Progenitor cell of endocrine pancreas (in vitro differentiated cells): ENCODE data around the gene DHX16. TPM values are rescaled to one million over a fixed set of nuclear protein-coding genes. Genes with fewer than 3 reads are reported as not detected.

ENCODE experiments used
- DNase-seq: peaks from one replicate; pipeline ENCODE4 v3.0.0; 2021; ENCODE audit warnings: low spot score; ENCODE audit not compliant: unreplicated experiment
- H3K27ac Mint-ChIP-seq: 2 replicates; pipeline ENCODE4 v1.8.0; 2021; ENCODE audit warnings: mild to moderate bottlenecking, moderate library complexity, mixed read lengths
- H3K27me3 Mint-ChIP-seq: 2 replicates; pipeline ENCODE4 v1.8.0; 2021; ENCODE audit warnings: mixed read lengths
- H3K36me3 Mint-ChIP-seq: 2 replicates; pipeline ENCODE4 v1.8.0; 2022; ENCODE audit warnings: mixed read lengths; ENCODE audit not compliant: insufficient read depth
- H3K4me1 Mint-ChIP-seq: 2 replicates; pipeline ENCODE4 v1.8.0; 2021; ENCODE audit warnings: low read depth, mixed read lengths
- H3K4me3 Mint-ChIP-seq: 2 replicates; pipeline ENCODE4 v1.8.0; 2021; ENCODE audit warnings: low read depth, mild to moderate bottlenecking, moderate library complexity, mixed read lengths
- H3K9me3 Mint-ChIP-seq: 2 replicates; pipeline ENCODE4 v1.8.0; 2021; ENCODE audit warnings: low read depth, mixed read lengths
- total RNA-seq: library from RNA; stranded (reverse); gene quantifications from 2 replicates; pipeline ENCODE4 v1.2.1, GENCODE V29; 2021
- TF ChIP-seq, protein P1 (sequence below): fragments of 200-600 bp; sonication (generic); IDR thresholded peaks from one replicate; pipeline ENCODE4 v1.5.0; 2021; ENCODE audit warnings: antibody characterized with exemption, mild to moderate bottlenecking; ENCODE audit not compliant: unreplicated experiment

DHX16 gene
- total RNA-seq, 1 donor from 2014 or later: 31.0 TPM

DNA sequence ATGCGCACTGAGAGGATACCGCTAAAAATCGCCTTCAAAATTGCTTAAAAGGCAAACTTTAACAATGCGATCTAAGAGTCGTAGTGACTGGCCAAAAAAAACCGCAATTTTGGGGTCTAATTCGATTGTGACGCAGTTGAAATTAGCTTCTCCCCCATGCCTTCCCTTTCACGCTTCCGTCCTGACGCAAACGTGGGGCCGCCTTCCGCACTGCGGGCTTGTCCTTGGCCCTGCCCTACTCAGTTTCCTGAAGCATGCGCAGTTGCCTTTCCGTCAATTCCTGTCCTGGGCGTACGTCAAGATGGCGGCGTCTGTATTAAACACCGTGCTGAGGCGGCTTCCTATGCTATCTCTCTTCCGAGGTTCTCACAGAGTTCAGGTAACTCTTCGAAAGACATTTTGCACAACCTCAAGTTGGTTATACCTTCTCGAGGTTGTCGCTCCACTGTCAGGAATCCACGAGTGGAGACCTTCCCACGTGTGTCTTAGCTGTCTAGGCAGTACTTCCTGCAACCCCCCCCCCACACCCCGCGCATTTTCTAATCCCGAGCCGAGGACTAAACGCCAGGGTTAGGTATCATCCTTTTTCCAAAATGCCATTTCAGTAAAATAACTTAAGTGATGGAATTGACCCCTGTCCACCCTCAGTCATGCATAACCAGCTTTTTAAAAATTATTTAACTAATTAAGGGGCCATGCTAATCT, 55.1 kb downstream of the DHX16 start, which contains the start of gene MRPS18B:
TSS of gene MRPS18B (plus strand) at position 276 of the 705 bp plus-strand sequence. CDS start at position 302, 26 bp downstream.
- Mint-ChIP-seq H3K27me3 (no peaks in the 10 kb centered on the region), H3K27ac (peak within 1 kb of the TSS; percentile 100), H3K36me3 (peaks cover 25% of the 10 kb centered on the region), H3K9me3 (no peaks in the 10 kb centered on the region), H3K4me1 (peaks cover 23% of the 10 kb centered on the region), H3K4me3 (peak within 1 kb of the TSS; percentile 100)
- peak; percentile 84 for DNase-seq
- TF ChIP-seq, protein P1, sequence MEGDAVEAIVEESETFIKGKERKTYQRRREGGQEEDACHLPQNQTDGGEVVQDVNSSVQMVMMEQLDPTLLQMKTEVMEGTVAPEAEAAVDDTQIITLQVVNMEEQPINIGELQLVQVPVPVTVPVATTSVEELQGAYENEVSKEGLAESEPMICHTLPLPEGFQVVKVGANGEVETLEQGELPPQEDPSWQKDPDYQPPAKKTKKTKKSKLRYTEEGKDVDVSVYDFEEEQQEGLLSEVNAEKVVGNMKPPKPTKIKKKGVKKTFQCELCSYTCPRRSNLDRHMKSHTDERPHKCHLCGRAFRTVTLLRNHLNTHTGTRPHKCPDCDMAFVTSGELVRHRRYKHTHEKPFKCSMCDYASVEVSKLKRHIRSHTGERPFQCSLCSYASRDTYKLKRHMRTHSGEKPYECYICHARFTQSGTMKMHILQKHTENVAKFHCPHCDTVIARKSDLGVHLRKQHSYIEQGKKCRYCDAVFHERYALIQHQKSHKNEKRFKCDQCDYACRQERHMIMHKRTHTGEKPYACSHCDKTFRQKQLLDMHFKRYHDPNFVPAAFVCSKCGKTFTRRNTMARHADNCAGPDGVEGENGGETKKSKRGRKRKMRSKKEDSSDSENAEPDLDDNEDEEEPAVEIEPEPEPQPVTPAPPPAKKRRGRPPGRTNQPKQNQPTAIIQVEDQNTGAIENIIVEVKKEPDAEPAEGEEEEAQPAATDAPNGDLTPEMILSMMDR: no peak

DNA sequence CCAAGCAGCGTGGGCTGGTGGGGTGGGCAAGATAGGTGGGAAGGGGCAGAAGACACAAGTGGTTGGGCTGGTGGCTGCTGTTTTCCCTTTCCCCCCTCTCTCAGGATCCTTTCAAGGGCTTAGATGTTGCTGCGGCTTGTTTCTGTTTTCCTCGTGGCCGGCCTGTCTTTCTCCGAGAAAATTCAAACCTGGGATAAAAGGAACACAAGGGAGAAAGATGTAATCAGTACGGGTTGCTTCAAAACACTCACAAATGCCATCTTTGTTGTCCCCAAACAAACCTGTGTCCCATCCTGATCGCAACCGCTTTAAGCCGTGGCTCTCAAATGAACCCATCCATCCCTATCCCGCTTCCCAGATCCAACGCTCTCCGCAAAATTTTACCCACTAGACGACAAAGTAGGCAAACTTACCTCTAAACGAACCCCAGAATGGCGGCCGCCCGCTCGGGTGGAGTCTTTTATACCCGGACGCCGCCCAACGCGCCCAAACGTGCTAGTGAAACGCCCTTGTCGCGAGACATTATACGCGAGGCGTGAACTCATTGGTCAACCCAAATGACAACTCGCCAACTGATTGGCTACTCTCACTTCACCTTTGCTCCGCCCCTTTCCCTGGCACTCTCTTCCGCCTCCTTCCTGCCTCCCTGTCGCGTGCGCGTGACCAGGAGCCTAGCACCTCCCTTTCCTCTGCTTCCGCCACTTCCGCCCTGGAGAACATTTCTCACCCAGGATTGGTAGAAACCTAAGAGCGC, 55.8 kb downstream of the DHX16 start, which contains the start of gene PPP1R10:
TSS of gene PPP1R10 (minus strand) at position 433 of the 754 bp plus-strand sequence. CDS start 7,299 bp downstream, outside the sequence.
- TF ChIP-seq, protein P1: no peak
- Mint-ChIP-seq H3K27me3 (no peaks in the 10 kb centered on the region), H3K9me3 (no peaks in the 10 kb centered on the region), H3K4me3 (peak within 1 kb of the TSS; percentile 100), H3K36me3 (peaks cover 25% of the 10 kb centered on the region), H3K27ac (peak within 1 kb of the TSS; percentile 100), H3K4me1 (peaks cover 26% of the 10 kb centered on the region)
- DNase-seq: peak; percentile 96

DNA sequence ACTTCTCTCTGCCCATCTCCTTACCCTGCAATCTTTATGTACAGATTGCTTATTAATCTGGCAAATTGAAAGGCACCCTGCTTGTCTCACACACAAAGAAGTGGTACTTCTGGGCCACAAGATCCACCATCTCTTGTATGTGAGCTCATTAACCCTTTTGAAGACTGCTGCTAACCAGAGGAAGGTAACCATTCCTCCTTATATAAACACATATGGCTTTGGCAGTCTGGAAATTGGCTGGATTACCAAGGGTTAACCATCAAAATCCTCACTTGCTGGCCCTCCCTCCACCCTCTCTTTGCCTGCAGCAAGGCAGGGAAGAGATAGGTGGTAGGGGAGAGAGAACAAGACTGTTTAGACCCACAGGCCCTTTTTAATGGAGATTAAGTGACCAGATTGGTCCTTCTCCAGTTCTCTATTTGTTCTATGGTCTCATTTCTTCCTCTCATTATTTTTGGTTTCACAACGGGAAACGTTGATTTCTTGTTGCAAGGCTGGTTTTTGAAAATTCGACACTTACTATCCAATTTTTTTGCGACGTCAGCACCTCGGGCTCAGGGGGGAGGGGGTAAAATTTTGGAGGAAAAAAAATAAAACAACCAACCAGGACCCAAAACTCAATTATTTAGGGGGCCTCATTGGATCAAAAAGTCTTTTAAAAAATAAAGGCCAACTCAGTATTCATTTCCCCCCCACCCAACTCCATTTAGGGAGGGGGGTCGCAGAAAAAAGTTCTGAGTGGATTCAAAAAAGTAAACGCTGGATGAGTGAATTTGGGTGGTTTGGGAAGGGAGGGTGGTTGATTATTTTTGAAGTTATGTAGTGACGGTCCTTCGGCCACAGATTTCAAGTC, 56.6 kb downstream of the DHX16 start:
- peaks cover 25% of the 10 kb centered on the region for H3K36me3 Mint-ChIP-seq
- no peak for DNase-seq
- H3K4me1 Mint-ChIP-seq: peaks cover 32% of the 10 kb centered on the region
- peak overlapping the region; percentile 100 for H3K4me3 Mint-ChIP-seq
- H3K9me3 Mint-ChIP-seq: no peaks in the 10 kb centered on the region
- H3K27ac Mint-ChIP-seq: peak overlapping the region; percentile 100
- TF ChIP-seq, protein P1: no peak
- no peaks in the 10 kb centered on the region for H3K27me3 Mint-ChIP-seq

DNA sequence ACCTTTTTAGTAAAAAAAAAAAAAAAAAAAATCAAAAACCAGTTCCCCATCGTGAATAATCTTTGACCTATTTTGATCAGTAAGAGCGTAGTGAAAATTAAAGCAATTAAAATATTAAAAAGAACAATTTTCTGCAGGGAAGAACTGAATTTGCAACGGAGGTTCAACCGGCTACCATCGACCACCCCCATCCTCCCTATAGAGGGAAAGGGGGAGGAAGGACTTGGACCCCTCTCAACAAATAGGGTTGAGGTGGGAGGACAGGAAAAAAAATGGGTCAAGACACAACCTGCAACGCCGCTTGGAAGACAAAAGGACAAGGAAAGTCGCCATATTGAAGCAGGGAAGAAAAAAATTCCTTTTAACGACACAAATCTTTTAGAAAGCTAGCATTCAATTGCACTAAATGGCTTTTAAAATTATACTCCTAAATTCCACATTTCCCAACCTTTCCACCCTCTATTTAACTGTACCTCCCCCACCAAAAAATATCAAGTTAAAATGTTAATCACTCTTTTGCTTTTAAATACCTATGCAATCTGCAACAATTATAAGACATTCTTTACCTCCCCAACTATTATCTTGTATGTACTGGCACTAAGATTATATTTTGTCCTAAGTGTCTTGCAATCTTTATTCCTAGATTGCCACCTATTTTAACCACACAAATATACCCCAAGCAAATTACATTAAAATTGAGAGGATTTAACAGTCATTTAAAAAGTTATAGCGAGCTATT, 57.4 kb downstream of the DHX16 start:
- Mint-ChIP-seq H3K4me3 (peak overlapping the region; percentile 100), H3K4me1 (peaks cover 34% of the 10 kb centered on the region), H3K36me3 (peaks cover 25% of the 10 kb centered on the region), H3K27ac (peak overlapping the region; percentile 100), H3K27me3 (no peaks in the 10 kb centered on the region), H3K9me3 (no peaks in the 10 kb centered on the region)
- no peak for DNase-seq
- TF ChIP-seq, protein P1: no peak
